GM18498 (cell line): Measurements from ENCODE around the gene NINL.

Experiments used
- ATAC-seq: cut with Tn5 transposase; IDR thresholded peaks from one replicate; pipeline ENCODE4 v1.9.1; 2021; ENCODE audit warnings: mild to moderate bottlenecking, moderate library complexity; ENCODE audit not compliant: unreplicated experiment

Gene NINL

DNA sequence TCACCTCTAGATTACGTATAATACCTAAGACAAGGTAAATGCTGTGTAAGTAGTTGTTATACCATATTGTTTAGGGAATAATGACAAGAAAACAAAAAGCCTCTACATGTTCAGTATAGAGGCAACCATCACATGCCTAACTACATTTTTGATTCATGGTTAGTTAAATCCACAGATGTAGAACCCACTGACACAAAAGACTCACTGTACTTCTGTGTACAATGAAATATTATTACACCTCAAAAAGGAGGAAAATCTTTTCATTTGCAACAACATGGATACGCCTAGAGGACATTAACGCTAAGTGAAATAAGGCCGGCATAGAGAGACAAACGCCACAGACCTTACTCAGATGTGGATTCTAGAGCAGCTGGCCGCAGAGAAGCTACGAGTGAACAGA, 50.5 kb downstream of the NINL start:
- ATAC-seq = no peak

GRCh38 chr20:25533920-25534700, 51.2 kb downstream of the NINL start:
- ATAC-seq = no peak

DNA sequence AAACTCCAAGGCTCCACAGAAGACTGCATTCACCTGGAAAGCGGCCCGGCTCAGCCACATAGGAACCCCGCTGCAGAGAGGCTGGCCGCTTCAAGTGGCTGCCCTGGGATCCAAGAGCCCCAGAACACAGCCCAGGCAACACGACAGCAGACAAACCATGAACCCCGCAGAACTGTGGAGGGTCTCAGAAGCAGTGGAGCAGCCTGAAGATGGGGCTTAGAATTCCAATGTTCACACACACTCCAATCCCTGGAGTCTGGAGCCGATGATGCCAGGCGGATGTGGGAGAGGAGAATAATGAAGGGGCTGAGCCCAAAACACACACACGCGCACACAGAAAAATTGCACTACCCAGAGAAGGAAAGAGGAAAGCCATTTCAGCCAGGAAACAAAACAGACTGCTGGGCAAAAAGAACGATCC, 52.4 kb downstream of the NINL start:
- no peak for ATAC-seq

GRCh38 chr20:25532015-25532751, 53.1 kb downstream of the NINL start:
- ATAC-seq = no peak

DNA sequence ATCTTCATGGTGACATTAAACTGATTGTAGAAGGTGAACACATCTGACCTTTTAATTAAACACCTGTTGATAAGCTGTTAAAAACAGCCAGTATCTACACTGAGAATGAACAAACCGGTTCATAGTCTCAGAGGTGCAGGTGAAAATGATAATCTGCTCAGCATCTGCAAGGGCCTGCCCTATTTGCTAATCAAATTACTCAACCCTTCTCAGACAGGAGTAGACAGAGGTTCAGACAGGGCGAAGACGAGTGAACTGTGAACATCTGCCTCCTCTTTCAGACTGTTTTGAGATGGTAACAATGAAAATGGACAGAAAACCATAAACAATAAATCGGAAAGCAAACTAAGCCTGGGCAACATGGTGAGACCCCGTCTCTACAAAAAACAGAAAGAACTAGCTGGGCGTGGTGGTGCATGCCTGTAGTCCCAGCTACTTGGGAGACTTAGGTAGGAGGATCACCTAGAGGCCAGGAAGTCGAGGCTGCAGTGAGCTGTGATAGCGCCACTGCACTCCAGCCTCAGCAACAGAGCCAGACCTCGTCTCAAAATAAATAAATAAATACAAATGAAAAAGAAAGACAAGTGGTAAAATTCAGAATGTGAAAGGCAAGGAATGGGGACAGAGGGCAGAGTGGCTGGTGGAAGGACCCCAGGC, 55.9 kb downstream of the NINL start:
- ATAC-seq = no peak

DNA sequence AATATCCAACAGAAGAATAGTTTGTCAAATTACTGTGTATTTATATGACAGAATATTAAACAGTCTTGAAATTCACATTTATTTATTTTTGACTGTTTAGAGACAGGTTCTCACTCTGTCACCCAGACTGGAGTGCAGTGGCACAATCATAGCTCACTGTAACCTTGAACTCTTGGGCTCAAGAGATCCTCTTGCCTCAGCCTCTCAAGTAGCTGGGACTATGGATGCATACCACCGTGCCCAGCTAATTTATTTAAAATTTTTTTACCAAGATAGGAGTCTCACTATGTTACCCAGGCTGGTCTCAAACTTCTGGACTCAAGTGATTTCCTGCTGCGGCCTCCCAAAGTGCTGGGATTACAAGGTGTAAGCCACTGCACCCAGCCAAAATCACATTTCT, 57.4 kb downstream of the NINL start:
- ATAC-seq = no peak

GRCh38 chr20:25526446-25526845, 58.9 kb downstream of the NINL start:
- ATAC-seq = no peak

DNA sequence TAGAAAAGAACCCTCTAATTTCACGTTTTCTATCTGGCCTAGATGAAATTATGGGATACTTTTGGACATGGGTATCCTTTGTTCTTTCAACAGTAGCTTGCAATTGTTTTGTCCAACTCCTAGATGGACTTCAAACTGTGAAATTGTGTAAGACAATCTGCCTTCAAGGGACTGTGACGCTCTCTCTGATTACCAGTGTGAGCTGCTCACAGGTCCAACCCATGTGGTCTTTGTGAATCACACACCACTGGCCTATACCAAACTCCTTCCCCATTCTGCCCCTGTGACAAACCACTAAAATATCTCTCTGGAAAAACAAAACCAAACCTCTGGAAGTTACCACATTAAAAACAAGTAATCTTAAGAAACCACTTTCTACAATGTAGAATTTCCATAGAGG, 59.5 kb downstream of the NINL start:
- ATAC-seq = no peak

DNA sequence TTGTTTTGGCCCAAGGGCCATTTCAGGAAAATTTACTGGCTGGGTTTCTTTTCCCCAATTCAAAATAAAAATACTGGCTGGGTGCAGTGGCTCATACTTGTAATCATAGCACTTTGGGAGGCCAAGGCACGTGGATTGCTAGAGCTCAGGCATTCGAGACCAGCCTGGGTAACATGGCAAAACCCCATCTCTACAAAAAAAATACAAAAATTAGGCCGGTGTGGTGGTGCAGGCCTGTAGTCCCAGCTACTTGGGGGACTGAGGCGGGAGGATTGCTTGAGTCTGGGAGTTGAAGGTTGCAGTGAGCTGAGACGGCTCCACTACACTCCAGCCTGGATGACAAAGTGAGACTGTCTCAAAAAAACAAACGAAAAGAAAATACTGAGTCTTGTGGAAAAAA, 60.0 kb downstream of the NINL start:
- no peak for ATAC-seq

GRCh38 chr20:25521382-25521781, 63.9 kb downstream of the NINL start:
- no peak for ATAC-seq

DNA sequence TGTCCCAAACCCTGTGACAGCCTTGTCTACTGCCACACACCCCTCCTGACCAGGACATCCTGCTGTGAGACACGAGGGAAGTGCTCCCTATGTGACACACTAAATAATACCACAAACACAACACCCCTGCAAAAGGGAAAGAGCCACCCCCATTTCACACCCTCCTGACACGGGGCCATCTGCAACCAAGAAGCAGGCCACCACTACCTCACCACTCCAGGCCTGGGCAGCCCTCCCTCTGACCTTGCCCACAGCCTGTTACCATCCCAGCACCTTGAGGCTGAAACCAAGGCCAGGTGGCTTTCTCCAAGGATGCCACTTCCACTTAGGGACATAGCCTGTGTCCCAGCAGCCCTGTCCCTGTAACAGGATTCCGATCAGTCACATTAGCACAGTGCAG, 68.2 kb downstream of the NINL start:
- ATAC-seq = no peak

DNA sequence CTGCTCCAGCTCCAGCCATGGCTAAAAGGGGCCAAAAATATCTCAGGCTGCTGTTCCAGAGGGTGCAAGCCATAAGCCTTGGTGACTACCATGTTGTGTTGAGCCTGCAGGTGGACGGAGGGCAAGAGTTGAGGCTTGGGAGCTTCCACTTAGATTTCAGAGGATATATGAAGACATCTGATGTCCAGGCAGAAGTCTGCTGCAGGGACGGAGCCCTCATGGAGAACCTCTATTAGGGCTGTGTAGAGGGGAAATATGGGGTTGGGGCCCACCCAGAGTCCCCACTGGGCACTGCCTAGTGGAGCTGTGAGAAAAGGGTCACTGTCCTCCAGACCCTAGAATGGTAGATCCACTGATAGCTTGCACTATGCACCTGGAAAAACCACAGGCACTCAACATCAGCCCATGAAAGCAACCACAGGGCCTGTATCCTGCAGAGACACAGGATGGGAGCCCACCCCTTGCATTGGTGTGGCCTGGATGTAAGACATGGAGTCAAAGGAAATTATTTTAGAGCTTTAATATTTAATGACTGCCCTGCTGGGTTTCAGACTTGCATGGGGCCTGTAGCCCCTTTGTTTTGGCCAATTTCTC, 70.5 kb downstream of the NINL start:
- ATAC-seq = no peak

DNA sequence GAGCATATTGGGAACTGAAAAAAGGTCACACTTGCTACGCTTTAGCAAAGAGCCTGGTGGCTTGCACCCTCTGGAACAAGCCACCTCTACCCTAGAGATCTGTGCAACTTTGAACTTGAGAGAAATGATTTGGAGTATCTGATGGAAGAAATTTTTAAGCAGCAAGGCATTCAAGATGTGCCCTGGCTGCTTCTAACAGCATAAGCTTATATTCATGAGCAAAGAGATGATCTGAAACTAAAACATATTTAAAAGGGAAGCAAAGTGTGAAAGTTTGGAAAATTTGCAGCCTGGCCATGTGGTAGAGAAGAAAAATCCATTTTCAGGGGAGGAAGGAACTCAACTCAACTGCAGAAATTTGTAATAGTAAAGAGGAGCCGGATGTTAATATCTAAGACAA, 71.1 kb downstream of the NINL start:
- ATAC-seq = no peak

DNA sequence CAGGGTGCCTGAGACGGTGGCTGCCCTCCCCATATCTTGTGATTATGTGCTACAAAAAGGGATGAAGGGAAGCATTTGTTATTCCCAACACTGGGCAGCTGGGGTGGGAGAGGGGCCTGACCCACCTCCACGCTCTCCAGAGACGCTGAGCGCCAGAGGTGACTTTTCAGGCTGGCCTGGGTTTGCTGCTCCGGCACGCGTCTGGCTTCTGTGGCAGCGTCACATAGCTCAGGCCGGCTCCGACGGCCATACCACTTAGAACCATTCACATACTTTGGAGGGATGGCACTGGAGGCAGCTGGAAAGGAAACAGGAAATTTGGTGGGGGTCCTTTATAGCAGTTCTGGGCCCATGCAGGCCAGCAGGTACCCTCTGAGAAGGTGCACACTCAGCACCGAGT, 72.6 kb downstream of the NINL start:
- ATAC-seq = no peak

GRCh38 chr20:25511183-25511582, 74.1 kb downstream of the NINL start:
- no peak for ATAC-seq

DNA sequence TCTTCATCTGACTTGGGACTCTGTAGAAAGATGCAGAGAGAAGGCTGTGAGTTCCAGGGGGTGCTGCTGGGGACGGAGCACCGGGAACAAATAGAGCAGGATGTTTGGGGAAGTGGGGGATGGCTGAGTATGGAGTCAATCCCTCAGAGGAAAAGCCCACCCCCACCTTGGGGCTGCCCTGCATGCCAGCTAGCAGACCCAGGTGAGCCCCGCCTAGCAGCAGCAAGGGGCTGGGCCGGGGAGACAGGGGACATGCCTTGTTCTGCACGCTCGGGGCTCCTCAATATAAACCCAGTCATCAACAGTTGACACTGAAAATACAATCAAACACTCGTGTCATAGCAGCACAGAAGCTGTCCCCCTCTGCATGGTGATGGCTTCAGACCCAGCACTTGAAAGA, 74.6 kb downstream of the NINL start:
- no peak for ATAC-seq

DNA sequence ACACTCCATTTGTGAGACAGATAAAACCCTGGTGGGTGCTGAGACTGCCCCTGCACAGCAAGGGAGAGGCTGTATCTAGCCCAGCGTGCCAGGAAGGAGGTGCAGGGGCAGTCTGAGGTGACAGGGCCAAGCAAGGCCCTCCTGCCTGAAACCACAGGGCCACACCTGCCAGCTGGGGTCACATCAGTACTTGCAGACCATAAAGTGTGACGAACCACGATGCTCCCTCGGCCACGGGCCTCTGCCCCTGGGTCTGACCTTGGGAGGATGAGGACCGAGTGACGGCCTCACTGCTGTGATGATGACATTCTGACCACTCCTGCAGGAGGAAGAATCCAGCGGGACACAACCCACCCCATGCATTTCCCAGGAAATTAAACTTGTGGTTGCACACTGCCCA, 75.1 kb downstream of the NINL start:
- ATAC-seq = no peak

- no peak for ATAC-seq
These were observed 76.2 kb downstream of the NINL start for GRCh38 chr20:25509084-25509483.

DNA sequence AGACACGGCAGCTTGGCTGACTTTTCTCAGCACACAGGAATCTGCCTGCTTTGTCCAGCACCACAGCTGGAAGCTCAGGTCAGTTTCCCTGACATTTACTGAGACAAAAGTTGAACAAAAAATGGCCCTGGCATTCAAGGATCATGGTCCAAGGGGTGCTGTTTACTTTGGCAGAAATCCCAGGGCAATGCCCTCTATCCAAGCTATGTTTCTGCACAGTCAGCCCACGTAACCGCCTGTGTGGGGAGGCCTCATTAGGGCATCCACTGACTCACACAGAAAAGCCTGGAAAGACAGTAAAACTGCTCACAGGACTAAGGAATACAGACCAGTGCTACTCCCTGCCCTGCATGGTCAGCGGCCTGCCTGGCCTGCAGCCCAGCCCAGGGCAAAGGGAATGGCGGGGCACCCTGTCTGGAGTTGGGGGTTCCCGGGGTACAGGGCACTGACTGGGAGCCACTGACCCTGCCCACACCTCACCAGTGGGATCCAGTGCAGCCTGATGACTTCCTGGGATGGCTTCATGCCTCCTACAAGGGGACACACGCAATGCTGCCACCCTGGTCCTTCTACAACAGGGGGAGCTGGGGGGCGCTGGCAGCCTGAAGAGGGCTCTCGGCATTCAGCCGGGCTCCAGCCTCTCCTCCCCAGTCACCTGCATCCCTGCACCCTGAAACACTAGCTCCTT, 77.1 kb downstream of the NINL start:
- ATAC-seq = no peak

- ATAC-seq = no peak
These were observed 77.8 kb downstream of the NINL start for GRCh38 chr20:25507385-25508082.
